Common myeloid progenitor, CD34-positive (primary cell): ENCODE results near the gene ACO2.

ENCODE experiments used
- CTCF ChIA-PET: fragments of 350-600 bp; sonication (Branson Sonifier 250); formaldehyde crosslinking; loops from one replicate; lab custom pipeline; 2021; ENCODE audit warnings: antibody characterized with exemption; lab: Charles Lee
- POLR2A ChIA-PET: fragments of 350-600 bp; sonication (Branson Sonifier 250); formaldehyde crosslinking; loops from one replicate; lab custom pipeline; 2021; ENCODE audit warnings: antibody characterized with exemption; lab: Charles Lee
- DNase-seq, 3 donors: peaks; one replicate each; pipeline versions ENCODE4 v3.0.0 to v3.0.0-alpha.2; 2013
- H3K27ac ChIP-seq, 2 experiments: 1 replicate in 1 of 2; 2 replicates in 1 of 2; pipeline ENCODE4 v1.7.0; 2013; ENCODE audit warnings: inconsistent platforms in 2 of 2, low read length in 2 of 2, mild to moderate bottlenecking in 2 of 2, low read depth in 1 of 2, moderate library complexity in 1 of 2; ENCODE audit not compliant: severe bottlenecking in 2 of 2, insufficient read depth in 1 of 2, poor library complexity in 1 of 2
- H3K27me3 ChIP-seq, 5 experiments: replicated peaks in 2 of 5; 1 replicate in 3 of 5; 2 replicates in 2 of 5; pipeline versions ENCODE4 v1.6.1 to v1.7.0; 2013; ENCODE audit warnings: low read length in 4 of 5, mild to moderate bottlenecking in 2 of 5, moderate library complexity in 2 of 5, inconsistent platforms in 1 of 5; ENCODE audit not compliant: insufficient read depth in 5 of 5, control insufficient read depth in 4 of 5
- H3K36me3 ChIP-seq, 4 experiments: 1 replicate in 2 of 4; 2 replicates in 2 of 4; pipeline versions ENCODE4 v1.6.1 to v1.7.0; 2013; ENCODE audit warnings: low read length in 3 of 4, control low read depth in 1 of 4, mild to moderate bottlenecking in 1 of 4; ENCODE audit not compliant: control insufficient read depth in 4 of 4, insufficient read depth in 4 of 4
- H3K4me1 ChIP-seq, 4 experiments: 1 replicate in 3 of 4; 2 replicates in 1 of 4; pipeline versions ENCODE4 v1.6.1 to v1.7.1; 2013; ENCODE audit warnings: low read length in 3 of 4, mild to moderate bottlenecking in 3 of 4, control low read depth in 1 of 4, inconsistent platforms in 1 of 4, moderate library complexity in 1 of 4; ENCODE audit not compliant: control insufficient read depth in 4 of 4, insufficient read depth in 4 of 4; ENCODE audit errors: control extremely low read depth in 1 of 4
- H3K4me3 ChIP-seq, 7 experiments: 1 replicate in 4 of 7; 2 replicates in 3 of 7; pipeline versions ENCODE4 v1.5.1 to v1.7.0; 2013; ENCODE audit warnings: mild to moderate bottlenecking in 7 of 7, low read length in 6 of 7, moderate library complexity in 6 of 7, inconsistent platforms in 2 of 7, low read depth in 2 of 7, control low read depth in 1 of 7; ENCODE audit not compliant: insufficient read depth in 4 of 7, control insufficient read depth in 1 of 7; ENCODE audit errors: extremely low read depth in 1 of 7
- H3K9me3 ChIP-seq, 5 experiments: 1 replicate in 4 of 5; 2 replicates in 1 of 5; pipeline versions ENCODE4 v1.6.1 to v1.7.1; 2013; ENCODE audit warnings: low read length in 4 of 5, mild to moderate bottlenecking in 2 of 5, inconsistent platforms in 1 of 5, low read depth in 1 of 5, moderate library complexity in 1 of 5; ENCODE audit not compliant: control insufficient read depth in 4 of 5, insufficient read depth in 2 of 5; ENCODE audit errors: control extremely low read depth in 1 of 5
- WGBS: methylation state at CpG from one replicate; pipeline ENCODE4 v1.1.5; 2013; ENCODE audit not compliant: insufficient coverage; 5-methylcytosine and 5-hydroxymethylcytosine counted together

ACO2 gene

GRCh38 chr22:41470886-41471285 is 2.0 kb downstream of the ACO2 start:
- Histone ChIP-seq H3K4me3 (peak overlapping the region in 1 of 7 experiments; percentile 0), H3K27ac (no peak overlapping the region), H3K9me3 (no peaks in the 10 kb centered on the region), H3K36me3 (peaks cover 6 to 36% (median 12%) of the 10 kb centered on the region in 4 experiments), H3K27me3 (no peaks in the 10 kb centered on the region), H3K4me1 (peaks cover 11 to 23% (median 18%) of the 10 kb centered on the region in 4 experiments)
- no peak for DNase-seq
- ChIA-PET POLR2A (no interaction called here), CTCF (interaction anchor here (0.6 to 1.6 kb wide), 2 partner anchors 31 to 83 kb away, joined by 3 to 4 read pairs; no protein-coding TSS in a partner anchor)
- 83% methylated on average over 1 of the region's 2 CpGs for WGBS

- POLR2A ChIA-PET, result no interaction called here
- Histone ChIP-seq H3K9me3 (no peaks in the 10 kb centered on the region), H3K27ac (no peak overlapping the region), H3K36me3 (peaks cover 0 to 29% (median 7%) of the 10 kb centered on the region in 4 experiments), H3K27me3 (no peaks in the 10 kb centered on the region), H3K4me3 (no peak overlapping the region), H3K4me1 (peaks cover 11 to 23% (median 18%) of the 10 kb centered on the region in 4 experiments)
- WGBS, result 100% methylated on average over 1 of the region's 2 CpGs
- DNase-seq, result no peak
- CTCF ChIA-PET, result interaction anchor here (0.6 to 1.6 kb wide), 2 partner anchors 31 to 82 kb away, joined by 3 to 4 read pairs; no protein-coding TSS in a partner anchor
These were observed 2.7 kb downstream of the ACO2 start for GRCh38 chr22:41471568-41471967.

GRCh38 chr22:41474872-41475451 is 6.0 kb downstream of the ACO2 start:
- DNase-seq, result no peak
- Histone ChIP-seq H3K27ac (no peak overlapping the region), H3K4me3 (no peak overlapping the region), H3K36me3 (peaks cover 2 to 24% (median 6%) of the 10 kb centered on the region in 4 experiments), H3K4me1 (peaks cover 2 to 8% (median 2%) of the 10 kb centered on the region in 4 experiments), H3K9me3 (no peaks in the 10 kb centered on the region), H3K27me3 (no peaks in the 10 kb centered on the region)
- CTCF ChIA-PET, result no interaction called here
- WGBS, result no CpG with 5 or more reads among the region's 6 CpGs
- POLR2A ChIA-PET, result interaction anchor here (0.6 kb wide), 1 partner anchor 132 kb away, joined by 3 read pairs; no protein-coding TSS in a partner anchor

- DNase-seq, result no peak
- no peak overlapping the region for H3K27ac ChIP-seq
- 100% methylated on average over 1 of the region's 2 CpGs for WGBS
- H3K4me1 ChIP-seq, result peaks cover 0 to 9% (median 0%) of the 10 kb centered on the region in 4 experiments
- no peaks in the 10 kb centered on the region for H3K9me3 ChIP-seq
- no peak overlapping the region for H3K4me3 ChIP-seq
- peaks cover 4 to 14% (median 5%) of the 10 kb centered on the region in 4 experiments for H3K36me3 ChIP-seq
- ChIA-PET CTCF (interaction anchor here (0.7 to 1.0 kb wide), 2 partner anchors 20 to 36 kb away, joined by 3 read pairs; no protein-coding TSS in a partner anchor), POLR2A (no interaction called here)
- H3K27me3 ChIP-seq, result no peaks in the 10 kb centered on the region
These were observed 9.6 kb downstream of the ACO2 start for GRCh38 chr22:41478473-41478872.

GRCh38 chr22:41478891-41479521 is 10.1 kb downstream of the ACO2 start:
- no peaks in the 10 kb centered on the region for H3K27me3 ChIP-seq
- H3K36me3 ChIP-seq, result peaks cover 4 to 11% (median 5%) of the 10 kb centered on the region in 4 experiments
- ChIA-PET POLR2A (no interaction called here), CTCF (interaction anchor here (0.7 to 1.0 kb wide), 2 partner anchors 20 to 35 kb away, joined by 3 read pairs; no protein-coding TSS in a partner anchor)
- peaks cover 0 to 9% (median 0%) of the 10 kb centered on the region in 4 experiments for H3K4me1 ChIP-seq
- no peak overlapping the region for H3K4me3 ChIP-seq
- DNase-seq, result no peak
- no peak overlapping the region for H3K27ac ChIP-seq
- 96% methylated on average over 4 of the region's 7 CpGs for WGBS
- no peaks in the 10 kb centered on the region for H3K9me3 ChIP-seq

GRCh38 chr22:41479671-41480396 is 10.9 kb downstream of the ACO2 start:
- Histone ChIP-seq H3K27ac (no peak overlapping the region), H3K4me3 (no peak overlapping the region), H3K9me3 (no peaks in the 10 kb centered on the region), H3K27me3 (no peaks in the 10 kb centered on the region), H3K36me3 (peaks cover 4 to 11% (median 5%) of the 10 kb centered on the region in 4 experiments), H3K4me1 (peaks cover 0 to 9% (median 0%) of the 10 kb centered on the region in 4 experiments)
- 89% methylated on average over 6 of the region's 6 CpGs for WGBS
- POLR2A ChIA-PET, result no interaction called here
- DNase-seq, result no peak
- CTCF ChIA-PET, result interaction anchor here (1.0 kb wide), 1 partner anchor 38 kb away, joined by 5 read pairs; no protein-coding TSS in a partner anchor
